Astrocyte of the hippocampus (primary cell): ENCODE data around the gene ARHGEF38.

Experiments
- DNase-seq: peaks from one replicate; pipeline ENCODE4 v3.0.0; 2011; ENCODE audit warnings: low read depth, low spot score

Gene ARHGEF38

DNA sequence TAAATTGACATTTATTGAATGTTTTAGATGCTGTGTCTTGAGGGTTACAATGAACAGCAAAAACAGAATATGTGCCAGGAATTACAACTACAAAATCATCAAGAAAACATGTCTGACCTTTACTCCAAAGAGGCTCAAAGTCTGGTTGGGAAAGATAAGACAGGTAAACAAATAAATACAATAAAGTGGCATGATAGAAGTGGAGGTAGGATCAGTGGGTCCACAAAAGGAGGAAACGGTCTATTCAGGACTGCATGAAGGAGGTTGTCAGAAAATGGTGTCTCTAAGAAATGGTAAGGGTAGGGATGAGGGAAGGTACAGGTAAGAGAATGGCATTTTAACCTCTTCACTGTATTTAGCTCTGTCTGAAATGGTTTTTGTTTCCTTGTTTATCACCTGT is 3.8 kb downstream of the ARHGEF38 start:
- DNase-seq: no peak

DNA sequence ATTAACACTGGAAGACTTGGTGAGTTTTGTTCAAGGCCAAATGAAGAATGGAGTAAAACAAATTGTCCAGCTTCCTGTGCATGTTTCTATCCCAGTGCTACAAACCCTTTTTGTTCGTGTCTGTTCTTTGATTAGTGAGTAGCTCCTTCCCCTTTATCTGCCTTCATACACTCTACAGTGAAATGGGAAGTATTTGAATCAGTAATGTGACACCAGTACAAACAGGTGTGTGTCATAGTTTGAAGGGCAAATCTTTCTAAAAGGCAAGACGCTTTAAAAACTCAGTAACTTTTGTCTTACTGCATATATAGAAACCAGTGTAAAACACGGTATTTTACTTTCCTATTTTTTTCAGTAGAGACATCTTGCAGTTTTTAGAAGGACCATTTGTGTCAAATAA is 5.9 kb downstream of the ARHGEF38 start:
- no peak for DNase-seq

DNA sequence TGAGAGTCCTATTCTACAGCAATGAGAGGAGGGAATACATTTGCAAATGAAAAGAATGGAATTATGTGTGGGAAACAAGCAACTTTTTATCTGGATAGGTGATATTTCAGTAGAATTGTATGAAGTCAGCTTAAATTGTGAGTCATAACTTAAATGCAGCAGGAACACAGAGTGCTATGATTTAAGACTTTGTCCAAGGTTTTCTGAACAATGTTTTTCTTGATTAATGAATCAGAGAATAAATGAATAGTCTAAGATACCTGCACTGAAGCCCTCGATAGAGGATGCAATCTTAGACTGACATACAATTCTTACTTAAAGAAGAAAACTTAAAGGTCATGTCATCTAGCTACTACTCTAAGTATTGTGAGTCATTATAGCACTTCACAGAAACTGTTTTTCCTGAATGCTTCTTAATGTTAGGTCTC is 8.0 kb downstream of the ARHGEF38 start:
- peak; percentile 23 for DNase-seq

DNA sequence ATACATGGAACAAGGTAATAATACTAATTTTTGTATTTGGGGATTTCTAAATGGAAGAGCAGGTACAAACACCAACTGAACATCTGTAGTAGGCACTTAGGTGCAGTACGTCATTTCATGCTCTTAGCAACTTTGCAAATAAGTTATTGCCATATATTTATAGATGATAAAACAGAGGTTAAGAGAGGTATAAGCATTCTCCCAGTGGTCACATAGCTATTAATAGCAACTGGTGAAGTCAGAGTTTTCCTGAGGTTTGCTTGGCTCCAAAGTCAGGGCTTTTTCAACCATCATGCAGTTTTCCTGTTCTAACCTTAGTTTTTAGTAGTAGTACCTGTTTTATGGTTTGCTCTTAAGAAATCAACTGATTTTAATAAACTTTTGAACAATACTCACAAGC is 10.9 kb downstream of the ARHGEF38 start:
- no peak for DNase-seq

DNA sequence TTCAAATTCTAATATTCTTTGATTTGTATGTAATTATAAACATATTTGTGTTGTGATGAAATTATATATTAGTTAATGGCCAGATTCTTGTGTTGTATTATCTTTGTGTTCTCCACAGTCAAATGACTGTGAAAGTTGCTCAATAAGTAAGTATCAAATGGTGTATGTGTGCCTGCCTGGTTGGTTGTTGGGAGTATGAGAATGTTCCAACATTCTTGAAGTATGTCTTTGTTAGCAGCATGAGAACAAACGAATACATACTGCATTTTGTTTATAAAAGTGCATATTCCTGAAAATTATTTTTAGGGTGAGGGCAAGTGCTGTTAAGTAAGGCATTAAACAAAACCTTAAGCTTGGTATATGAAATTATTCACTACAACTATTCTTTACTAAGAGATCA is 16.2 kb downstream of the ARHGEF38 start:
- DNase-seq: no peak

DNA sequence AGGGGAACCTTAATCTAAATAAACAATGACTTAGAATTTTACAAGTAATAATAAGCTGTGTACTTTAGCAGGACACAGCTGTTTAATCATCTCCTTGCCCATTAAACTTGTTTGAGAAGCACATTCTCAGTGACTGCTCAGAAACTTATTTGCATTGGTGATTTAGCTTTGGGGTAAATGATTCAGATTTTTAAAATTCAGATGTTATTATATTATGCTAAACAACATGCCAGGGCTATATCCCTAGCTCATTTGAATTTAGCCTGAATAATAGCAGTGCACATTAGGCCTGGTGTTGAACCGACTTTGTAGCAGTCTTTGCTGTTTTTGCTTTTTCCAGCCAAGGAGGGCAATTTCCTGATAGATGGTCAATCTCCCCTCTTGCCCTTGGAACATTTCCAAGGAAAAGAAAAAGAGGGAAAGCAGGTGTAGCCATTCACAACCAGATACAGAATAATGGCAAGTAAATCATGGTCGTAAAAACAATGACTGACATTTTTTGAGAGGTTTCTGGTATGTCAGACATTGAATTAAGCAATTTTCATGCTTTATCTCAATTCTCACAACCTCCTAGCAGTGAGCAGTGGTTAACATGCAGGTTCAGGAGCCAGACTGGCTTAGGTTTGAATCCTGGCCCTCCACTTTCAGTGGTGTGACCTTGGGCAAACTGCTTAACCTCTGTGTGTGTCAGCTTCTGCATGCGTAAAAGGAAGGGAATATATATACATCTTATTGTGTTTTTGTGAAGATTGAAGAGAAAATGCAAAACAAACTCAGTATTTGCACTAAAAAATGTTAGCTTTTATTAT is 16.8 kb downstream of the ARHGEF38 start:
- DNase-seq: no peak

DNA sequence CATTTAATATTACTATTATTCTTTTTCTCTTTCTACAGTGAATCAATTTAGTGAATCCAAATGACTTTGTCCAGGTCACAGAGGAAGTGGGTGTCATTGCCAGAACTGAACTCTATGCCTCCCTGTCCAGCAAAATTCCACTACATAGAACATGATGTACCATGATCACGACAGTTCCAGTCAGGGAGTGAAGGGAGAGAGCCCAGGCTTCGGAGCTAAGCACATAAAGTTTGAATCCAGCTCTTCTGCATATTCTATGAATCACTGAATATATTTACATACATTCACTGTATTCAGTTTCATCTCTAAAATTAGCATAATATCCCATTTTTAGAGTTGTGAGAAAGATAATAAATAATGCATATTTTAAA is 17.4 kb downstream of the ARHGEF38 start:
- no peak for DNase-seq

DNA sequence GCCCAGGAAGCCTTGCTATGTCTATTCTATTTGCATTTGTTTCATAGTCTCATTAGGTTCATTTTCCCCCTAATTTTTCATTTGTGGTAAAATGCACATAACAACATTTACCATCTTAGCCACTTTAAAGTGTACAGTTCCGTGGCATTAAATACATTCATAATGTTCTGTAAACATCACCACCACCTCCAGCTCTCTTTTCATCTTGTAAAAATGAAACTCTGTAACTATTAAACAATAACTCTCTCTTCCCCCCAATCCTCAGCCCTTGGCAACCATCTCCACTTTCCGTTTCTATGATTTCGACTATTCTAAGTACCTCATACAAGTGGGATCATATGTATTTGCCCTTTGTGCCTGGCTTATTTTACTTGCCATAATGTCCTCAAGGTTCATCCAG is 19.9 kb downstream of the ARHGEF38 start:
- no peak for DNase-seq

DNA sequence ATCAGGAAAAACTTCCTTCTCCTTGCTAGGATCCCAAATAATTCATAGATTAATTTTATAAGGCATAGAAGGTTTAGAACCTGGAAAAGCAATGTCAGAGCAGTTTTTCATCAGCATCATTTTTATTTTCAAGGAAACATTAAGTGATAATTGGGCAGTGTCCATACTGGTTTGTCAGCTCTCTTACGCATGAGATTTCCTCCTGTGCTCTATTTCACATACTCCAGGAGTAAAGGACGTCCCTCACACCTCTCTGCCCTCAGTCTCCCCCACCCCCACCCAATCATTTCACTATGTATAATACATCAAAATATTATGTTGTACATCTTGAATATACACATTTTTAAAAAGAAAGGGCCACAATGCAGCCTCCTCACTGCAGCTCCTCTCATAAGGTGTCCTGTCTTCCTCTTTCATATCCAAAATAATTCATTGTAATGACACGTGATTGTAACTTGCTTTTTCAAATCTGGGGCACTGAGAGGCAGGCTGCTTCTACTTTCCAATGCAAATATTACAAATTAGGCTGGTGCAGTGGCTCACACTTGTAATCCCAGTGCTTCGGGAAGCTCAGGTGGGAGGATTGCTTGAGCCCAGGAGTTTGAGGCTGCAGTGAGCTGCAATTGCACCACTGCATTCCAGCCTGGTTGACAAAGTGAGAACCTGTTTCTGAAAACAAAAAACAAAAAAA is 34.4 kb downstream of the ARHGEF38 start:
- no peak for DNase-seq

DNA sequence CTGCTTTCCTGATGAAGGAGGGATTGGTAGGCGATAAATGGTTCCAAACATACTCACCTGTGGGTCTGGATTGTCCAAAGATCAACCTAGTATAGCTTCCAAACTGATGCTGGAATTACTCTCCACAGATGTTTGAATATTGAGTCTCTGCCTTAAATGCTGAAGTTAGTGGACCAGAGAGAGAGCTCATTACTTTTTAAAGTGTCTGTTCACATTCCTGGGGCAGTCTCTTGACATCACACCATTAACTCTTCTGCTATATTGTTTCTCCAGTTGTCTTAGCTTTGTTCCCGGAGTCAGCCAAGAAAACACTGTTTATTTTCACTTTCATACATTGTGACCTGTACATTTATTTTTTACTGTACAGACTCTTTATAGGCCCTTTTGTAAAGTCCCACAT is 35.4 kb downstream of the ARHGEF38 start:
- DNase-seq: no peak

DNA sequence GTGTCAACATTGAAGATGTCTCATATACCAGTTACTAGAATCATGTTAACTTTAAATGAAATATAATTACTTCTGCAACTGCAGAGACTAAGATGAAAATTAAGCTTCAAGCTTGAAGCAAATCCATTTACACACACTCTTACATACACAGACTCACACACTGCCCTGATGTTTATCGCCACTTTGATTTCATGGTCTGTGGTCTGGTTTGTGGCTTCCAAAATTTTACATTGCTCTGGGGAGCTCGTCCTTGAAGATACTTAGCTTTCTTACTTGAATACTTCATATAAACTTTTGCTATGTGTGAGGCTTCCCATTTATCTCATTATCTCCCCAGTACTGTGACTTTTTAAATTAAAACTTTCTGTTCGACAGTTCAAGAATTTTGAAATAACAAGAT is 35.8 kb downstream of the ARHGEF38 start:
- no peak for DNase-seq

DNA sequence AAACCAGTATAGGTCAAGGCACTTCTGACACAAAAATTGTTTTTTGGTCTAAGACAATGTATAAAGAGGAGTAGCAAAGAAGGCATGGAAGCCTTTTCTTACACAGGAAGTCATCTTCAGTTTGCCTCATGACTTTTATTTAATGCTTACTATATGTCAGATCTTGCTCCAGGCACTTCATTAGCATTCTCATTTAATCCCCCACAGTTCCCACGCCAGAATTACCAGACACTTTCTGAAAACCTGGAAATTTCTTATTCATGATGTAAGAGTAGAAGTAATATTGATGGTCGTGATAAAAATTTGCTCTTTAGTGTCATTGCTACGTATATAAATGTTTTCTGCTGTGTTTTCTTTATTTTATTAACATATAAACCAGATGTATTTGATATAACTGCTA is 39.2 kb downstream of the ARHGEF38 start:
- no peak for DNase-seq

DNA sequence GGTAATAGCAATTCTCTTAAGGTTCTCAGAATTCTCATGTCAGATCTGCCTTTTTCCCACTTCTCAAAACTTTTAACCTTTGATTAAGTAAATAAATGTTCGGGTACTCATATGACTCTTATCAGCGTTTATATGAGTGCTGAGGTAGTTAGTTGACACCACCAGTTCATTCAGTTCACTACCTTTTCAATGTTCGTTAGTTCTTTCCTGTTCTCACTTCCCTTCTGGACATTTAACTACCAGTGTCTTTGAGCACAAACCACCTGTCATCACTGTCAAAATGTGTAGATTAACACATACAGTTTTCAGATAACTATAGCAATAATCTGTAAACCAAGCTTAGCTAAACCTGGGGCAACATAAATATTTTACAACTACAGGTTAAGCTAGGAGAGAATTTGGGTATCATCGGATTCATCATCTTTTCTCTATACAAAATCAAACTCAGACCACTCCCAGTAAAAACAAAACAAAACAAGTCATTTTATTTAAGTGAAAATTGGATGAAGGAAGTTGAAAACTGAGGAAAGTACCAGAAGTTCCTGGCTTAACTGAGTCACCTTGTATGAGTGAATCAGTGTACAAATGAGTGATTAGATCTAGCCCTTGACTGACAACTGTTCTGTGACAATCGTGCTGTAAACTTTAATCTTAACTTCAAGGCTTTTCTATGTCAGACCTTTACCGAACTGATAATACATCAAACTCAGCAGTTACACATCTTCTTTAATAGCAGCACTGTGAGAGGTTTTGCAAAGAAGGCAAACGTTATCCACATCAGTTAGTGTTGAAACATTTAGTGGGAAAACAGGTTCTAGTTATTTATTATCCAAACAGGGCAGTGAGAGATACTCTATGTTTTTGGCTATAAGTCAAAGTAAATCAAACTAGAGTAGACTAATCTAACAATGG is 41.9 kb downstream of the ARHGEF38 start:
- DNase-seq: no peak

DNA sequence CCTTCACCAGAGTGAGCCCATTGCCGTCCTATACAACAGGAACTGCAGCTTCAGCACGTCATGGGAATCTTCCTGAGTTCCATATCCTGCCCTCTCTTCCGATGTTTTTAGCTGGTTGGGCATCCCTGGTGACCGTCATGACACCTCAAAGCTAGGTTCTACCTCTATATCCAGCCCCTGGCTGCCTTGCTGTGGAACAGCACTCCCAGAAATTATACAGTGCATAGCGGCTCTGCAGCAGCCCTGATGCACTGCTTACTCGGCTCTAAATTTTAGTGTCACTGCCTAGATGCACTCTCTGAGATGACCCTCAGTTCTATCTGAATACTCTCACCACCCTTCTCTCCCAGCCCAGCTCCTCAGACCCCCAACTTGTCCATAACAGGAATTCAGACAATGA is 44.3 kb downstream of the ARHGEF38 start:
- DNase-seq: no peak

DNA sequence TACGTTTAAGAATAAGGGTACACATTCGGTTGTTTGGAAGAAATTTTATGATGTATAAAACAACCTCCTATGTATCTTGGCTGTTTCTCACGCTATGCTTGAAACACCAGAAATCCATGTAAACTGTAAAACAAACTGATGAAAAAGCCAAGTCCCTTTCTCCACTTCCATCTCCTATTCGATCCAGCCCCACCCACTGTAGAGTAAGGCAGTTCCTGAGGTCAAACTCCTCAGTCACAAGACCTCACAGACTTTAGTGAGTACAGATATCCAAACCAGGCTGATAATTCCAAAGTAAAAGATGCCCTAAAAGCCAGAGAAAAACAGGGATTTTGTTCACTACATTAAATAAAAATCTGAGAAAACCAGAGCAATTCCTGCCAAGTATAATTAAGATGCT is 45.6 kb downstream of the ARHGEF38 start:
- no peak for DNase-seq

DNA sequence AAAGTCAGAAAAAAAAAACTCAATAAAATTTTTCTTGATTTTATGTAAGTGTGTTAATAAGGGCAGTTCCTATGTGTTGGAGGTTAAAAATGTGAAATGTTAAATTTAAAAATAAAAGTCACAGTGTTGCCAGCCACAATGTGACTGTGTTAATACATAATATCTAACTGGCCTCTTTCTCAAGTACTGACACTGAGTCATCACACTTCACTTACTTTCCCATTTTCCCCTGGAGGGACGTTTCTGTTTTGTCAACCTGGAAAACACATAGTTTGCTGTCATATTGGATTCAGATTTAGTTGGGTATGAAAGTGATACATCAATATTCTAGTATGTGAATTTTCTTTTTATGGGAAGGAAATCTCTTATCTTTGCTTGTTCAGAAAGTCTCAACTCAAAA is 46.4 kb downstream of the ARHGEF38 start:
- no peak for DNase-seq

DNA sequence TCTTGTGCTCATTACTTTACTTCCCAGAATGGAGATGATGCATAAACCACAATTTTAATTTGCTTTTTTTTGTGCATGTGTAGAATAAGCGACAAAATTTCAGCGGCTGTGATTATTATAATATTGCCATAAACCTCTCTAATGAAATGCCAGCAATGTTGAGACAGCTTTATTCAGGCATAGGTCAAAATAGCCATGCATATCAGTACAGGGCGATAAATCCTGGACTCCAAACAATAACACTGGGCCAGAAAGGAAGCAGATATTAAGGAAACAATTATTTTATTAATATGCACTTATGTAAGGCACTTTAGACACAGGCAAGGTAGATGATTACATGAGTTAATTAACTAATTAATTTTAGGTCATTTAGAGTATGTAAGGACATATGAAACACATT is 47.1 kb downstream of the ARHGEF38 start:
- no peak for DNase-seq

DNA sequence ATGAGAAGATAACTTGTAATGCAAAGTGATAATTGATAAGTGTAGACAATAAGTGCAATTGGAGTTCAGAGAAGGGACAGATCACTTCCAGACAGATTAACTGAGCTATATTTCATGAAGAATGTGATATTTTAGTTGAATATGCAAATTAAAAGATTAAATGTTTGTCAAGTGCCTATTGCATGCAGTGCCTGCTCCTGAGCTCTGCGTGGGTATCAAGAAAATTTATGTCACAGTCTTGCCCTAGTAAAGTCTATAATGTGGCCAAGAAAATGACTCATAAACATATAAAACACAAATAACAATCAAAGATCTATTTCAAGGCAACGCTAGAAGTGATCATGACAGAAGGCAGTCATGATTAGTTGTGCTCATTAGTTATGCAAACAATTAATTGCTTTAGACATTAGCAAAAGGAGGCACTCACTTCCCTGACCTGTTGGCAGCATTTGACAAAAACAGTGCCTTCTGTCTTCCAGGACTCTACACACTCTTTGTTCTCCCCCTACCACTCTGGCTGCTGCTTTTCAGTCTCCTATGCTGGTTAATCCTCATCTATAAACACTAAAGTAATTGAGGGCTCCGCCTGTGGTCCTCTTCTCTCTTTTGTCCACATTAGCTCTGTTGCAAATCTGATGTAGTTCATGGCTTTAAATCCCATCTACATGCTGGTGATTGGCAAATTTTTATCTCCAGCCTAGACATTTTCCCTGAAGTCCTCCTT is 47.7 kb downstream of the ARHGEF38 start:
- no peak for DNase-seq

DNA sequence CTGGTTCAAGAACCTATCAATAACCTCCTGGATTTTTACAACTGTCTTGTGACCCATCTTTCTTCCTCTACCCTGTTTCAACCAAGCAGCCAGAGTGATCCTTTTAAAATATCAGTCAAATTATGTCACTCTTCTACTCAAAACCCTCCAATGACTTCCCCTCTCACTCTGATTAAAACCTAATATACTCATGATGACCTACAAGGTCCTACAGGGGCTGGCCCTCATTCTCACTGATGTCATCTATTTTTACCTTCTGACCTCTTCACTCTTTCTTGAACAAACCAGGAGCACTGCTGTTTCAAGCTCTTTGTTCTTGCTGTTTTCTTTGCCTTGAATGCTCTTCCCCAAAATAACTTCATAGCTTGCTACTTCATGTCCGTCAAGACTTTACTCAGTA is 48.5 kb downstream of the ARHGEF38 start:
- no peak for DNase-seq

DNA sequence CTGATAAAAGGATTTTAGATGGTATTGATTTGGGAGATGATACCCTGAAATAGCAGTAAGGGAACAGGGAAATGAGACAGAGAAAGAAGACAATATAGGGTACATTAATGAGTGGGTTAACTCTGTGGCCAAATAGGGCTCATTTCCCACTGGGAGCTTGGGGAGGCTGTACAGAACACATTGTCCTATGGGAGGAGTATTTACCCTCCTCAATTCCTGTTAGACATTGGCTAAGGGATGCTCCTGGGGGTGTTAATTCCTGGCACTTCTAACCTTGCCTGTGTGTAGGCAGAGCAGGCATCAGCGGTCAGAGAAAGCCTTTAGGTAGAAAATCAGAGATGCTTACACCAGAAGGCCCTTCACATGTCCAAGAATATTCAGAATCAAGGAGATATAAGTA is 49.0 kb downstream of the ARHGEF38 start:
- DNase-seq: no peak

DNA sequence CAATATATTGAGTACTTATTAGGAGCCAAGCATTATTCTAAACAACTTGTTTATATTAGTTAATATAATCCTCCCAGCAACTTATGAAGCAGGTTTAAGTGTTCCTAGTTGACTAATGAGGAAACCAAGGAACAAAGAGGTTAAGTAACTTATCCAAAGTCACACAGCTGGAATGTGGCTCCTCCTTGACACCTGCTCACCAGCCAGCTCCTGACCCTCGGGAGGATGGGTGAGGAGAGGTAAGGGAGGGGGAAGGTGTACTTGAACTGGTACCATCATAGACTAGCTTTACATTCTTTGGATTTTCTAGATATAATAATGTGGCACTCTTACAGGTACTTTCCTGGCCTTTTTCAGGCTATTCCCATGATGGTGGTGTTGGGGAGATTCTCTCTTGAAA is 50.7 kb downstream of the ARHGEF38 start:
- no peak for DNase-seq

DNA sequence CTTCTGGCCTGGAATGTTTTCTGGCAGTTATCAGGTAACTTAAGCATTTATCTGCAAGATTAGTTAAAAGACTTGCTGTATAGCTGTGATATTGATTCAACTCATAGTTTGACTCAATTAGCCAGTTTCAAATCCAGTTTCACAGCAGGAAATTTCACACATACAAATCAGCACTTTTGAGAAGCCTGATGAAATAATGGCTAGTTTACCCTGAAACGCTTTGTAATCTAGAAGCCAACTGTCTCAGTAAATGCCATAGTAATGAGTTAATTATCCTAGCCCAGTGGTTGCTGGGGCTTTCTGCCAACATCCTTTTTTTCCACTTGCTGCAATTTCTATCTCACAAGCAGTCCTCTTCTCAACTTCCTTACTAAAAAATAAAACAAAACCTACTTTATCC is 53.1 kb downstream of the ARHGEF38 start:
- DNase-seq: peak; percentile 85
